Ascending aorta (tissue), 2 donors: ENCODE measurements around the gene UGT2B7. TPM values are rescaled to one million over a fixed set of nuclear protein-coding genes. Genes with fewer than 3 reads are reported as not detected.

Experiments
- DNase-seq, 2 donors: peaks; one replicate each; pipeline ENCODE4 v3.0.0-alpha.2; 2019; ENCODE audit warnings: low spot score in 2 of 2
- H3K27ac ChIP-seq, 2 donors: fragments of 200-600 bp; sonication (generic); one replicate each; pipeline ENCODE4 v1.5.1; 2016 to 2017; ENCODE audit warnings: mild to moderate bottlenecking in 1 of 2
- H3K27me3 ChIP-seq: fragments of 200-600 bp; sonication (generic); one replicate; pipeline ENCODE4 v1.5.1; 2017
- H3K36me3 ChIP-seq, 2 donors: fragments of 200-600 bp; sonication (generic); one replicate each; pipeline ENCODE4 v1.5.1; 2016
- H3K4me1 ChIP-seq, 2 donors: fragments of 200-600 bp; sonication (generic); one replicate each; pipeline ENCODE4 v1.5.1; 2016 to 2017; ENCODE audit warnings: mild to moderate bottlenecking in 1 of 2
- H3K4me3 ChIP-seq, 2 donors: fragments of 200-600 bp; sonication (generic); one replicate each; pipeline ENCODE4 v1.5.1; 2016 to 2017; ENCODE audit warnings: mild to moderate bottlenecking in 1 of 2
- H3K9me3 ChIP-seq, 2 donors: fragments of 200-600 bp; sonication (generic); one replicate each; pipeline ENCODE4 v1.5.1; 2016
- intact Hi-C: fragments of 100-400 bp; cut with DNase I; formaldehyde crosslinking; loops from one replicate; pipeline ENCODE4 v1.15.1; 2023
- total RNA-seq: library from RNA; depleted of rRNA; stranded (reverse); fragments of >200 nt; gene quantifications from one replicate; pipeline ENCODE4 v1.1.0, GENCODE V29; 2016
- TF ChIP-seq, protein P1 (sequence below), 3 experiments: fragments of 200-600 bp in 2 of 3; fragments of 450-650 bp in 1 of 3; sonication (generic) in 2 of 3; IDR thresholded peaks; one replicate each; pipeline ENCODE4 v1.5.1; 2016 to 2019; ENCODE audit warnings: antibody characterized with exemption in 3 of 3, mild to moderate bottlenecking in 1 of 3, moderate library complexity in 1 of 3

The UGT2B7 gene
- total RNA-seq, 1 donor from 2014 or later = not detected

DNA sequence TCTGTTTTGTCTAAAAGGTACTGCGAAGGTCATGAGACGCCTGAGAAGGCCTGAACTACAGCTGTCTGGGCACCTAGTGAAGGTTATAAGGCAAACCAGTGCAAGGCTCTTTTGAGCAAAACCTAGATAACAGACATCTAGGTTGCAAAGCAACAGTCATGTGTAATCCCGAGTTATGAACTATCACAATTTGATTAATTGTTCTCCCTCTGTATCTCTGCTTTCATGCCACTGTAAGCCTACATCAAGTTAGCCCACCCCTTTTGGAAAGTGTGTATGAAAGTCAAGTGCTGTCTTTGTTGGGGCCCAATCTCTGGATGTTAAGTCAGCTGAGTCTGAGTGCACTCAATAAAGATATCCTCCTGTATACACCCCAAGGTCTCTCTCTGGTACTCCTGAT, 31.9 kb upstream of the UGT2B7 start:
- H3K36me3 ChIP-seq = no peaks in the 10 kb centered on the region
- intact Hi-C loops = no loop called here
- no peaks in the 10 kb centered on the region for H3K27me3 ChIP-seq
- no peak overlapping the region for H3K4me3 ChIP-seq
- no peaks in the 10 kb centered on the region for H3K4me1 ChIP-seq
- H3K9me3 ChIP-seq = no peaks in the 10 kb centered on the region
- TF ChIP-seq, protein P1, sequence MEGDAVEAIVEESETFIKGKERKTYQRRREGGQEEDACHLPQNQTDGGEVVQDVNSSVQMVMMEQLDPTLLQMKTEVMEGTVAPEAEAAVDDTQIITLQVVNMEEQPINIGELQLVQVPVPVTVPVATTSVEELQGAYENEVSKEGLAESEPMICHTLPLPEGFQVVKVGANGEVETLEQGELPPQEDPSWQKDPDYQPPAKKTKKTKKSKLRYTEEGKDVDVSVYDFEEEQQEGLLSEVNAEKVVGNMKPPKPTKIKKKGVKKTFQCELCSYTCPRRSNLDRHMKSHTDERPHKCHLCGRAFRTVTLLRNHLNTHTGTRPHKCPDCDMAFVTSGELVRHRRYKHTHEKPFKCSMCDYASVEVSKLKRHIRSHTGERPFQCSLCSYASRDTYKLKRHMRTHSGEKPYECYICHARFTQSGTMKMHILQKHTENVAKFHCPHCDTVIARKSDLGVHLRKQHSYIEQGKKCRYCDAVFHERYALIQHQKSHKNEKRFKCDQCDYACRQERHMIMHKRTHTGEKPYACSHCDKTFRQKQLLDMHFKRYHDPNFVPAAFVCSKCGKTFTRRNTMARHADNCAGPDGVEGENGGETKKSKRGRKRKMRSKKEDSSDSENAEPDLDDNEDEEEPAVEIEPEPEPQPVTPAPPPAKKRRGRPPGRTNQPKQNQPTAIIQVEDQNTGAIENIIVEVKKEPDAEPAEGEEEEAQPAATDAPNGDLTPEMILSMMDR (IDR thresholded peaks at IDR 0.05) = no peak
- no peak for DNase-seq
- no peak overlapping the region for H3K27ac ChIP-seq

DNA sequence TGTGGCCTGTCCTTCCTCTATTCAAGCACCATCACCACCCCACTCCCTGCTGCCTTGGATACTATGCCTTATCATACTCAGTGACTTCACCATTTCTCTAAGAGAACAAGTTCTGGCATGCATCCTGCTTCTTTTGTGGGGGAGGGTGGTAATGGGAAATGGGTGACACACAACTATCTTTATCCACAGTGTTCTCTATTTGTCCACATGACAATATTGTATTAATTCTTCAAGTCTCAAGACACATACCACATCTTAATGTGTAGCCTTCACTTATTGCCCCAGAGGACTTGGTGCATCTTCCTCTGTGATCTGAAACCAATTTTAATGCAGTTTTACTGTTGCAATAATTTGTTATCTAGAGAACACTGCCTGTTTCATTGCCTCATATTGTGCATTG, 29.3 kb upstream of the UGT2B7 start:
- Histone ChIP-seq H3K4me3 (no peak overlapping the region), H3K27me3 (no peaks in the 10 kb centered on the region), H3K27ac (no peak overlapping the region), H3K36me3 (no peaks in the 10 kb centered on the region), H3K9me3 (no peaks in the 10 kb centered on the region), H3K4me1 (no peaks in the 10 kb centered on the region)
- TF ChIP-seq, protein P1 (IDR thresholded peaks at IDR 0.05) = no peak
- DNase-seq = no peak
- intact Hi-C loops = no loop called here

DNA sequence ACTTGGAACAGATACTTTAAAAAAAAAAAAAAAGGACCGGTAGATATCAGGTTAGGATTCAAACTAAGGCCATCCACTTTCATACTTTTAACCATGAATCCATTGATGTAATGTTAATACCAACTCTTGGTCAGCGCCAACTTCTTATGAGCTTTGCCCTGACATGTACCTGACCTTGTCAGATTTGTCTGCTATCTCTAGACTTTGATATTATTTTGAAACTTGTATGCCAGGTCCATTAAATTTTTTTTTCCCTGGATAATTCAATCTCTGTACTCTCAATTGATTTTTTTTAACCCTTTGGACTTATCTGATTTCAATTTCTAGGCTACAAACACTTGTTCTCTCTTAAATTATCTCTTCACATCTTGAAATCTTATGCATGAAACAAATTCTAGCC, 27.2 kb upstream of the UGT2B7 start:
- intact Hi-C loops = no loop called here
- no peaks in the 10 kb centered on the region for H3K4me1 ChIP-seq
- no peaks in the 10 kb centered on the region for H3K36me3 ChIP-seq
- H3K4me3 ChIP-seq = no peak overlapping the region
- H3K9me3 ChIP-seq = no peaks in the 10 kb centered on the region
- TF ChIP-seq, protein P1 (IDR thresholded peaks at IDR 0.05) = no peak
- no peak overlapping the region for H3K27ac ChIP-seq
- no peak for DNase-seq
- H3K27me3 ChIP-seq = no peaks in the 10 kb centered on the region

DNA sequence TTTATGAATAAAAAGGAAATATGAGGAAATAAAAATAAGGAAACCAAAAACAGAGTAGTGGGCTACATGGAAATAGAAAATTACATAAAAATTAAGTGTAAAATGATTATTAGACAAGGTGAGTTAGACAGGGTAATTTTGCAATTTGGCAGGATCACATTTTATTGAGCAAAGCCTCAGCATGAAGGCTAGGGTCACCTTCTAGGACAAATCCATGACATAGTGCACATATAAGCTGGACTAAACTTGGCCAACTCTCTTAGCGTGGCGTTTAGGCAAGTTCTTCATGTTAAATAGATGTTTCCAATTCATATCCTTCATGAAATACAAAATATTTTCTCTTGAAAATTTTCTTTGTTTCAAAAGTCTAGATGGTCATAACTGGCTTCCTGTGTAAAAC, 25.7 kb upstream of the UGT2B7 start:
- intact Hi-C loops = no loop called here
- Histone ChIP-seq H3K27ac (no peak overlapping the region), H3K36me3 (no peaks in the 10 kb centered on the region), H3K9me3 (no peaks in the 10 kb centered on the region), H3K27me3 (no peaks in the 10 kb centered on the region), H3K4me1 (no peaks in the 10 kb centered on the region), H3K4me3 (no peak overlapping the region)
- TF ChIP-seq, protein P1 (IDR thresholded peaks at IDR 0.05) = no peak
- no peak for DNase-seq

DNA sequence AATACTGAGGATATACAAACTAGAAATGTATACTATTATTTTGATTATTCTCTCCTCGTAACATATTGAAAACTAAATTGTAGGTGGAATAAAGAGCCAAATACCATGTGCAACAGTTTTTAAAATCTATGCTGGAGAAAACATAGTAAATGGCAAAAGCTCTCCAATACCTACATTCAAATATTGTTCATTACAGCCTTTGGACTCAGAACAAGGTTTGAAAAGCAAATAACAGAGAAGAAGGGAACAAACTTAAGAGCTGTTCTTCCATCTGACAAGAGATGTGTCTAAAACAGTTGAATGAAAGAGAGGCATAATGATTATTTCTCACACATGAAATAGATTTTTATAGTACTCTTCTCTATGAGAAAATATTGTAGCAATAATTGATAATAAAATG, 25.0 kb upstream of the UGT2B7 start:
- Histone ChIP-seq H3K36me3 (no peaks in the 10 kb centered on the region), H3K4me3 (no peak overlapping the region), H3K9me3 (no peaks in the 10 kb centered on the region), H3K27me3 (no peaks in the 10 kb centered on the region), H3K27ac (no peak overlapping the region), H3K4me1 (no peaks in the 10 kb centered on the region)
- intact Hi-C loops = no loop called here
- DNase-seq = no peak
- TF ChIP-seq, protein P1 (IDR thresholded peaks at IDR 0.05) = no peak

DNA sequence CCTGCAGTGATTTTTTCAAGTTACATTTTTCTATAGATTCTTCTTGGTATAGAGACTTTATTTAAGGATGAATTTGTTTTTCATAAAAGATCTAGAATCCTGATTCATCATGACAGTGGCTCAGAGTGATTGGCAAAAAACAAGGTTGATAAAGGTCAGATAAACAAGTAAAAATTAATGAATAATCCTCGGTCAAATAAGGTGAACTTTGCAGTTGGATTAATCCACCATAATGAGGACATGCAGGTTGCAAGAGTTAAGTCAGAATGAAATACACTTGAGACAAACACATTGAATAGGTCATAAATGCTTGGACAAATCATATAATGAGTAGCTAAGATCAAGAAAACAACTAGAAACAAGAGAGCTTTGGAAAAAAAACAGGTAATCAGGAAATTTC, 22.9 kb upstream of the UGT2B7 start:
- no peak for DNase-seq
- H3K36me3 ChIP-seq = no peaks in the 10 kb centered on the region
- H3K27ac ChIP-seq = no peak overlapping the region
- H3K4me1 ChIP-seq = no peaks in the 10 kb centered on the region
- intact Hi-C loops = no loop called here
- TF ChIP-seq, protein P1 (IDR thresholded peaks at IDR 0.05) = no peak
- no peak overlapping the region for H3K4me3 ChIP-seq
- H3K27me3 ChIP-seq = no peaks in the 10 kb centered on the region
- H3K9me3 ChIP-seq = no peaks in the 10 kb centered on the region
